Midbrain (tissue), 1 donor: Measurements from ENCODE around the gene LRIG1.

Experiments used
- DNase-seq: peaks from one replicate; lab custom pipeline; 2025; lab: John Stamatoyannopoulos, UW

LRIG1 gene

DNA sequence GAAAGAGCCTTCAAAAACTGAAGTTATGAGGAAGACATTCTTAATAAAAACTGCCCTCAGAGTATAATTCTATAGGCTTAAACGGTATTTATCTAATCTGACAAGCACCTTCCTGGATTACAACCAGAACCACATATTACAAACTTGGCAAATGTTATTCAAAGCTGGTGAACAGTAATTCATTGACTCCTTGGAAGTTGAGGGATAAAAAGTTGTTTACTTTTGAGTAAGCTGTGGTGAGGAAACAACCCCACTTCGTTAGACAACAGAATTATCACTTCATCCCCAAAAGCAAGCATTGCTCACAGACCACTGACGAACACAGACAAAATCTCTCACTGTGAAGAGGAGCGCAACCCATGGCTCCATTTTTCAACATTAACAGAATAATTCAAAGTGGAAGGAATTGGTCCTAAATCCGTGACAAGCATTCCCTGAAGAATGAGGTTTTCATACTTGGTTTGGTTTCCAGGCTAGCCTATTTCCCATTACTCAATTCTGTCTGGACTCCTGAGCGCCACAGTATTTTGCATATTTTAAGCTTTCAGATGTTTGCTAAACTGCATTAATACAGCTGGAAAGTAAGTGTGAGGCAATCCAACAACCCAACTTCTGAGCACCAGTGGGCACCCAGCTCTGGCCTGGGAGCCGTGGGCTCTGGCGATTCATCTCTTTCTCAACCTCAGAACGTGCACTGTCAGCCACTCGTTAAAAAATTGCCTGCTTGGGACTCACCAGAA lies 32.7 kb downstream of the LRIG1 start:
- DNase-seq = no peak

DNA sequence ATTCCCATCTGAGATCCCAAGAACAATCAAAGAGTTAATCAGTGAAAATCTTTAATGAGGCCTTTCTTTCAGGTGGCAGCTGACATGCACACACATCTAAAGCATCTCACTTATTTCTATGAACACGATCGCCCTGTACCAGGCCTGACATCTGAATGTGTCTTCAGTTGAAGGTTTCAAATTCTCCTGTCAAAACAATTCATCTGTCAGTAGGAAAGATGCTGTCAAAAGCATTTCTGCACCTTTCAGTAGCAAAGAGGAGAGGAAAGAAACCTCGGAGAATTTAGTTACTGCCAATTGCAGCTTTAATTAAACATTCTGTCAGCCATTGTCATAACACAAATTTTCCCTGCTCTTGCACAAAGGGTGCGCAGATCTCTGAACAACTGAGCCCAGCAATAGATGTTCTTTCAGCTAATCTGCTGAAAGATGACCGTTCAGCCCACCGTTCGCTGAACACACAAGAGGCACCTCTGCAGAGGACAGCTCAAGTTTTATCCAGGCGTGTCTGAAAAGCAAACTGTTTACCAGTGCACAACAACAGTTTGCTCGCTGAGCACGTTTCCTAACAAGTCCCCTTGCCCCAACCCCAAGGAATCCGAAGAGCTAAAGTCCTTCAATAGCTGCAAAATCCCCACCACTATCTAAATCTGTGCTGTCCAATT lies 34.1 kb downstream of the LRIG1 start:
- DNase-seq = no peak

DNA sequence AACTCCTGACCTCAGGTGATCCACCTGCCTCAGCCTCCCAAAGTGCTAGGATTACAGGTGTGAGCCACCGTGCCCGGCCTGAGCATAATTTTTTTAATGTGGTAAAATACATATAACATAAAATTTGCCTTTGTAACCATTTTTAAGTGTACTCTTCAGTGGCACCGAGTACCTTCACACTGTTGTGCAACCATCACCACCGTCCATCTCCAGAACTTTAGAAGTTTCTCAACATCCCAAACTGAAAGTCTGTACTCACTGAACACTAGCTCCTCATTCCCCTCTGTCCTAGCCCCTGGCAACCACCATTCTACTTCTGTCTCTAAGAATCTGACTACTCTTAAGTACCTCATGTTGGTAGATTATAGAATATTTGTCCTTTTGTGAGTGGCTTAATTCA lies 35.2 kb downstream of the LRIG1 start:
- DNase-seq = no peak

DNA sequence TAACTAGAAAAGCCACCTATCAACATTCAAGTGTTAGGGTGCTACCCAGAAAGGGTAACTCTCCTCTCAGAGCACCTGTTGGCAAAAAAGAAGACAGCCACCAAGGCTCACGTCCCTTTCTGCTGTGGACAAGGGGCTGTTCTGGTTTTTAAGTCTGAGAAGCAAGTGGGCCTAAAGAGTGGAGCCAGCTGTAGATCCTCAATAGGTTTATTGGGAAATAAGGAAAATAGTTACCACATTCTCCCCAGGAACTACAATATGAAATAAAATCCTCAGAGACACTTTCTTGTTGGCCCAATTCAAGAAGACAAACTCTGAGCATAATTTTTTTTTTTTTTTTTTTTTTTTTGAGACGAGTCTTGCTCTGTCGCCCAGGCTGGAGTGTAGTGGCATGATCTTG lies 35.8 kb downstream of the LRIG1 start:
- DNase-seq = no peak

DNA sequence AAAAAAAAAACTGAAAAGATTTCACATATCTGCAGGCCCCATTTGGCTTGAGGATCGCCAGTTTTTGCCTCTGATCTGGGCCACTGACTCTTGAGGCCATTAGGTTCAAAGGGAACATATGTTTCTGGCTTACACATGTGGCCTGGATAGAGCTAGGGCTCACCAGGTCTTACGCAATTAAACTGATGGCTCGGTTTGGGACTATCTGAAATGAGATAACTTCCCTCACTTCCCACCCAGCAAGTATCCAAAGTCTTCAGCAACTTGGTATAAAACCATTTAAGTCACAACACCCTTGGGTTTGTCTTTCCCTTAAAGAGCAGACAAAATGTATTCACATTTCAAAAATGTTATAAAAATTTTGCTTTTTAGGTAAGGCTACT lies 36.3 kb downstream of the LRIG1 start:
- no peak for DNase-seq

DNA sequence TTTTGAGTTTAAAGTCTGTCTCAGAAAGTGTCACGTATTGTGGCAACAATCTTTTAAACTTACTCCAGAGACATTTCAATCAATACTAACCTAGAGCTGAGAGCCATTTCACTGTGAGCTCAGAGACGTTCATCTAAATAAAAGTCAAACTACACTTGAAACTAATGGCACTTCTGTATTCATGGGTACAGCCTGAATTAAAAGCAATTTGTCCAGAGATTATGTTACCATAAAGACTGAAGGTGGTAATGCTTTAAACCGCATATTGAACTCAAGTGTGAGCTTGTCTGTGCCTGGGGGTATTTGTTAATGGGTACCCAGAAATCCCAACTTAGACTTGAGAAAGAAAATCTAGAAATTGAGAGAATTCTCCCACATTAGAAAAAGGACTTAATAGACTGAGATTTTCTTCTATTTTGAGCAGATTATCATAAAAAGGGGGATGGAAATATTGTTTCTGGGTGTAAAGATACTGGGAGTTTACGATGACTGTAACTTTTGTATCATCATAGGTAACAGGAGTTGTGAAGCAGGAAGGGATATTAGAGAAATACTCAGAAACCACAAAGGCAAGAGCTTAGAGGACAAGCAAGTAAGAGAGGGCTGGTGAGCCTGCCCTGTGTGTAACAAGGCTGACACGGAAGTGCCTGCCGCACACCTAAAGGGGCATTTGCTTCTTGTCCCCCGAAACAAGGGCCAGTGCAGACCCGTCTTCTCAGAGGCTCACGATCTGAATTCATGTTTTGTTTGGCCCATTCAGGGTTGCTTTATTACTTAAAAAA lies 36.9 kb downstream of the LRIG1 start:
- no peak for DNase-seq

DNA sequence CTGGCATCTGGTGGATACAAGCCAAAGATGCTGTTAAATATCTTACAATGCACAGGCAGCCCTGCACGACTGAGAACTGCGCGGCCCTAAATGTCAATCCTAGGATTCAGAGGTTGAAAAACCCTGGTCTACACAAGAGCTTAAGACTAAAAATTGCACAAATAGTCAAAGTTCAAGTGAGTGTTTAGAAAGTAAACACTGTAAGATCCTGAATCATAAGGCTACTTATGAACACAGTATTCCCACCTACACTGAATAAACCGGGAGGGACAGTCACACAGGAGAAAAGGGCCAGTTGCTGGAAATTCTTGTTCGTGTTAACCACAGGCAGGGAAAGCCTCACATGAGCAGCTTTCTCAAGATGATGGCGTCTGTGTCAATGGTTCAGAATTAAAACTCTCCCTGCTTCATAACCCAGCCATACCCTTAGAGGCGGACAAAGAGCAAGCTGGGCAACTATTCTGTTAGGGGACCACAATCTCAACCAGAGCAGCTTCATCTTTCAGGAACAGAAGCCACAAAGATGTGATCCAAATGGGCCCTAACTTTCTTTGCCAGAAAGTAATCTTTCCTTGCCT lies 37.7 kb downstream of the LRIG1 start:
- no peak for DNase-seq

DNA sequence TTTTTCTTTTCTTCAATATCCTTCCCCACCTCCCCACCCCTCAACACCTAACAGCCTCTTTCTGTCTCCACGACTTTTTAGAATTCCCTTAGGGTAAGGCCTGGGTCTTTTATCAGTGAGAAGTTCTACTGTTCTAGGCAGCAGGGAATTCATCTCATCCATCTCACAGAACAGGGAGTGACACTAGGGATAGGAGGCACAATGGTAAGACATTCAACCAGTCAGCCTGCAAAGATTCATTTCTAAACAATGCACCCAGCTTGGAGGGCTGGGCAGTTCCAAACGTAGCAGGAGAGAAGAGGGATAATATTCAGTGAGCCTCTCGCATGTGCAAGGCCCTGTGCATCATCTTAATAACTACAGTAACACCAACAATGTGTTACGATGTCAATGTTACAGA lies 43.6 kb downstream of the LRIG1 start:
- DNase-seq = no peak

DNA sequence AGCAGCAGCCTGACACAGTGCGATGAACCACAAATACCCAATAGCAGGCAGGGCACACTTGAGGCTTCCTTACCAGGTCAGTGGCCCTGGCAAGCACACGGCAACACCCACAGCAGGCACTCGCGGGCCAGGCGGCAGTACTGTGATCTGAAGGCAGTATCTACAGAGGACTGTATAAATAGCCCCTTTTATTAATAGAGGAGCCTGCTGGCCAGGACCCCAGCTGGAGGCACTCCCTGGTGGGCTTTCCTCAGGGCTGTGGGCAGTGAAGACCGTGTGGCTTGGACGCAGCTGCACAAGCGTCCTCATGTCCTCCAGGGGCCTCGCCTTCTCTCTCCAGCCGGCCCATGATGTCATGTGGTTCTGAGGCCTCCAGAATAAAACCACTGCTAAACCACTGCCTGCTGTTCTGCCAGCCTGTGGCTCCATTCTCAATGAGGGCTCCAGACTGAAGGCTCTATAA lies 44.1 kb downstream of the LRIG1 start:
- DNase-seq = peak; percentile 68

DNA sequence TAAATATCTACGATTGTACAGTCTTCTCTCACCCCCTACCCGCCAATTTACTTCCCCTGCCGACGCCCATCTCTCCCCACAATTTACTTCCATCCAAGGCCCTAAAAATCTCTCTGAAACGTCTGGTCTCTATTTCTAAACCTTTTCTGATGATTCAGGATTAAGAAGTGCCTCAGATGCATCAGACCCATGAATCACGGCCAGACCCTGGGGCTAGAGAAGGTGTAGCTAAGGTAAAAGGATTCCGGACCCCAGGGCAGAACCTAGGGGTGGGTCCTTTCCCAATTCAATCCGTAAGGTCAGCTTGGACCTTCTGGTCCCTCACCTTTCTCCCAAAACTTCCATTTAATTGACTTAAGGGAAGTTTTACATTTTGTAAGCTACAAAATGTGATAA lies 46.4 kb downstream of the LRIG1 start:
- no peak for DNase-seq

DNA sequence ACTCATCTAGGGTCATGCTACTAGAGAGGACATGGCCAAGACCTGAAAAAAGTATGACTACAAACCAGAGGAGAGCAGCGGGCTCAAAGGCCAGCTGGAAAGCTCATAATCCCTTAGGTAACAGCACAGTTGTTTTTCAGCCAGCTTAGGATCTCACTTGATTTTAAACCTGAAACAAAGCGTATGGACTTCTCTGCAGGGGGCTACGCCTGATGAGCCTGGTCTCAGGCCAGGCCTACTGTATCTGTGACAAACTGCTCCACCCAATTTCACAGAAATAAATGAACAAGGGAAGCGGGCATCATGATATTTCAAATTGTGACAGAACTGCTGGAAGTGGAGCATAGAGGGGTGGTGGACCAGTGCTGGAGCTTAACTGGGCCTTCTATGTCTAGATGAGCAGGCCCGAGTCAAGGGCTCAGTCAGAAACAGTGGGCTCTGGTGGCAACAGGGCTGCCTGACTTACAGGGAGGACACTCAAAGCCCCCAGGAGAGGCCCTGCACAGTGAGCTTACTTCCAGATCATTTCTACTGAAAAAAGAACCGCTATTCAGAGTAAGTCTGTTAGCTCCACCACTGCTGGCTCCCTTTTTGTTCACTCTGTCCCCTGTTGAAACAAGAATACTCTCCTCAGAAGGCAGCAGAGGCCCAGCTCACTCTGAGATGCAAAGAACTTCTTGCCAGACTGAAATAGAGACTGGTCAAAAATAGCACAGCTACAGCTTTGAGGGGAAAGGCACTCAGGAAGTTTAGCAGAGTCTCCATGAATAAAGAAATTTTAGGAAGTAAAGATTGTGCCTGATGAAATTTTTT lies 47.0 kb downstream of the LRIG1 start:
- DNase-seq = peak; percentile 60

DNA sequence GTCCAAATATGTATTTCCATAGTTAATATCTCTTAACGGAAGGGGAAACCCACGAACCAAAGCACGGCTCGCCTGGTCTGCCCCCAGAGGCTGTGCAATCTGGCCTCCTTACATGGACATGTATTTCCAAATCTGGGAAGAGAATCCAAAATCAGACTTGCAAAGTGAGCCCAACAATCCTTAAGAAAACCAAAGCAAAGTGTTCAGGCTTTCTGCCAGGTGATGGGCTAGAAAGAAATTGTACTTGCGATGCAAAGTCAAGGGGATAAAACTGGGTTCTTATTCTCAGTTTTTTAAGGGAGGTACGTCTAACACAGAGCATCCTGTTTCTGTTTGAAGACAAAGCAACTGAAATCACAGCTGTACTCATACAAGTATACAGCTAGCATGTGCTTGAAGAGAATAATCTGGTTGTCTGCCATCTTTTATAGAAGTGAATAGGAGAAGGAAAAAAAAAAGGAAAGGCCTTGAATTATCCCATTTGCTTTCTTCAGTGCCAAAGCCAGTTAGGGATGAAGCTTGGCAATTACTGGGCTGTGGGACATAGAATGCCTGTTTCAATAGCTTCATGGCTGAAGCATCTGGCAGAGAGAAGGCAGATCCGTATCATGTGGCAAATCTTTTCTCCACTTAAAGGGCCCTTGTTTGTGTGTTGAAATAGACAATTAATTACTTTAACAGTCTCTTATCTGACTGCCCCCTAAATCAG lies 48.4 kb downstream of the LRIG1 start:
- peak; percentile 48 for DNase-seq

DNA sequence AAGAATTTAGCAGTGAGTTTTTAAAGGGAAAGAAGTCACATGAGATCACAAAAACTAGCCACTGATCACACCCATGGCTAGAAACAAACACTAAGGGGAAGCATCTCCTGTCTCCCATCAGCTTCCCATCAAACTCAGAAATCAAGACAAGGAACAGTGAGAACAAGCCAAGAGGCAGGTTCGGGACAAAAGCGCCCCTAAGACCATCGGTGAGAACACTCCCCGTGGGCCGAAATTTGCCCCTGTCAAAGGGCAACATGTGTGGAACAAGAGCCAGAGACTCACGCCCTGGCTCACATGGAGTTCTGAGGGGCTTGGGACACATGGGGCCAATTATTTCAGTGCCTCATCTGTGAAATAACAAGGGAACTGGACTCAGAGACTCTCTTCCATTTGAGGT lies 49.1 kb downstream of the LRIG1 start:
- no peak for DNase-seq

DNA sequence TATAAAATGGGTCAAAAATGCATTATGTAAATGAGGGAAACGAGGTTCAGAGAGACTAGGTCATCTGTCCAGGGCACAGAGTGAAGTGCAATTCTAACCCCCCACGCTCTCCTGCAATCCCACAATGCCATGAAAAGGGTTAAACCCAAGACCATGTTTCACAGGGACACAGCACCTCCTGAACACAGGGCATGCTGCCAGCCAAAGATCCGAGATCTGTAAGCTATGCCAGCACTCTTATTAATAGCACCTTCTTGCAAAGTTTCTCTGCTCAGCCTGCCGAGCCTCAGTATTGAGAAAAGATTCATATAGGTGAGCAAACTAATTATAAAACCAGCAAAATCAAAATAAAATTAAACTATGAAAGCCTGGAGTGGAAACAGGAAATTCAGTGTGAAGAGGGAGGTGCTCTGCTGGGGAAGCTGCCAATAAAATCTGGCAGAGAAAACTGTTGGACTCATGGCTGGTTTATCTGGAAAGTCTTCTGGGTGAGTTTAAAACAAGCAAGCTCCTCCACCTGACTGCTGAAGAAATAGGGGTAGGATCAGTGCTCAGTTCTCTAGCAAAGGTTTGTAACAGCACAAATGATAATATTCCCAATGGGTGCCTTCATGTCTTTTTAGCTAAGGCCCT lies 50.3 kb downstream of the LRIG1 start:
- DNase-seq = peak; percentile 72

DNA sequence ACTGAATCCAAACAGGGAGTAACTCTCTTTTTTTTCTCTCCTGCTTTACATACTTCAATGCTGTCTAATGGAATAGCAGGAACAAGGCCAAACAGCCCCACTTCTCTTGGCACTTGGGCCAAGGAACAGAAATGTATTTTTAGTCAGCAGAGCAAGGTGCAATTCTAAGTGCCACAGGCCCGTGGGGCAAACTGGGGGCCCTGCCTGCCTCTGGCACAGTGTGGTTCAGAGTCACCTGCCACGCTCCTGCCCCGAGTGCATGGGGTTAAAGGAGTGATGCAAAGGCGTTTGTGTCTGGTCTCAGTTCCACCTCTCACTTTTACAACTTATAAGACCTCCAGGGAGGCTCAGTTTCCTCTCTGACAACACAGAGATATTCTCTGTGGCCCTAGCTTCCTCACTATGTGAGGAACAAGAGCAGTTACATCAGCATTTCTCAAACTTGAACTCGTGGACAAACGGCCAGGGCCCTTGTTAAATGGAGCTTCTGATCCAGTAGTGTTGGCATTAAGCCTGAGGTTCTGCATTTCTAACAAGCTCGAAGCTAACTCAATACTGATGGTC lies 51.3 kb downstream of the LRIG1 start:
- DNase-seq = no peak

DNA sequence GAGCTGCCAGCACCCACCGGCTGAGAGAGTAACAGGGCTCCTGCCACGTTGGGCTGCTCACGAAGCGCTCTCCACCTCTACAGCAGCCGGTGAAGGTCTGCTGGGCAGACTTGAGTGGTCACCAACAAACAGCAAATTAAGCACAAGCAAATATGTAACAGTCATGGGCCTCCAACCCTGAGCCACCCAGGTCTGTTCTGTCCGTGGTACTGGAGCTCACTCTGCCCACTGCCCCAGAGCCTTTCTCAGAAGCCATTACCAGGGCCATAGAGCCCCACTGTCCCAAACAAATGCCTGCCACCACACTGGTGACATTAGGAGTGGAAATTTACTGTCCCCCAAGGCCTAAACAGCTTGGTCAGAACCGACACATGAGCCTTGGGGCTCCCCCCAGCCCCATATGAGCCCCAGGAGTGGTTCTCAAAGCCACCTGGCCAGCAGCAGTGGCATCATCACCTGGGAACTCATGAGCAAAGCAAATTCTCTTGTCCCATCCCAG lies 56.6 kb downstream of the LRIG1 start:
- no peak for DNase-seq

DNA sequence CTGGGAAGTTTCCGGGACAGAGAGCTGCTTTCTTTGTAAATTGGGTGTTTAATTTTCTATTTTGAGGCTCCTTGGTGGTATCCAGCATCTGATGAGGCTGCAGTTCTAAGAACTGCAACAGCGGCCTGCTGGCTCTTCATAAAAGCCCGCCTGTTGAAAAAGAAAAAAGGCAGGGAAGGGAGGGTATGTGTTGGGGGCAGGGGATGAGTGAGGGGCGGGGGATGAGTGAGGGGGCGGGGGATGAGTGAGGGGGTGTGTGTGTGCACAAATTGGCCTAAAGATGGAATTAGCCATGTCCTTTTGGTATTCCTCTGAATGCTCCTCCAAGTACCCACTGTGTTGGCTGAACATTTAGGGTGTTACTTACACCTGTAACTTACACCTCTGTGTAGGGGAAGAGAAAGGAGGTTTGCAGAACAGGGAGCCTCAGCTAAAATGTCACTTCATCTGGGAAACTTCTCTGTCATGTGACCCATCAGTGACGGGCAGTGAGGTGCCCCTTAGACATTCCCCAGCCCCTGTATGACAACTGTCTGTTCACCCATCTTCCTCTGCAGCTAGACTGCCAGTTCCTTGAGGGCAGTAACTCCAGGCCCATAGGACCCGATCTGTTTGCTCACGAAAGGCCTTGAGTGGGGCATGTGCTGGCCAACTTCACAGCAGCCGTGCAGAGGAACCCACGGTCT lies 57.6 kb downstream of the LRIG1 start:
- no peak for DNase-seq

DNA sequence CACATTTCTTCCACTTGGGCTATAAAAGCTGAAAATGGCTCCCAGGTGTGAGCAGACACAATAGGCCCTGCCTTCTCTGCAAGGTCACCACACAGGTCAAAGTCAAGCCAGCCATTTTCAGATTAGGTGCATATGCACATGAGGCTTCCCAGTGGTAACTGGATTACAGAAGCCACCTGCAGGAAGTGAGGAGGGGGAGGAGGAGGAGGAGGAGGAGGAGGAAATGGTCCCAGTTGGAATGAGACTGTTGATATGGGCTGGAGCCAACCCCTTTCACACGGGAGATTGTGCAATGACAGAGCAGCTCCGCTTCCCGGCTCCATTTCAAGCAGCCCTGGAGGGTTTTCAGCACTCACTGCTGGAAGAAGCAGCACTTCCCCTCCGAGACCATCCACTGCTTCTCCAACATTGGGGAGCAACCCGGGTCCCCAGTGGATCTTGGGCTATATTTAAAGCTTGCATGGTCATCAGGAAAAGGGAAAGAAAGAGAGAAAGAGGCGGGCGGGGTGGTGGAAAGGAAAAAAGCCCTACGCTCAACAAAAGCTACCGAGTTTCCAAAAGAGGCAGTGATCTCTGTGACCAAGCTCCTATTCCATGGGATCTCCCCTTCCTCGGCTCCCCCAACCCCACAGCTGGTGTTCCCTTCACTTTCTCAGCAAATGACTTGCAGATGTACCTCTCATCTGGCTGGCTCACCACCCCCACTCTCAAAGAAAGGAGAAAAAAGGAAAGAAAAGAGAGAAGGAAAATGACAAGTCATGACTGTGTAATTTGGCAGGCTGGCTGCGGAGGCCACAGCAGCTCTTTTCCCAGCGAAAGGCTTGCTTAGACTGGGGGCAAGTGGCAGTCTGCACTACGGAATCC lies 58.3 kb downstream of the LRIG1 start:
- peak; percentile 58 for DNase-seq

DNA sequence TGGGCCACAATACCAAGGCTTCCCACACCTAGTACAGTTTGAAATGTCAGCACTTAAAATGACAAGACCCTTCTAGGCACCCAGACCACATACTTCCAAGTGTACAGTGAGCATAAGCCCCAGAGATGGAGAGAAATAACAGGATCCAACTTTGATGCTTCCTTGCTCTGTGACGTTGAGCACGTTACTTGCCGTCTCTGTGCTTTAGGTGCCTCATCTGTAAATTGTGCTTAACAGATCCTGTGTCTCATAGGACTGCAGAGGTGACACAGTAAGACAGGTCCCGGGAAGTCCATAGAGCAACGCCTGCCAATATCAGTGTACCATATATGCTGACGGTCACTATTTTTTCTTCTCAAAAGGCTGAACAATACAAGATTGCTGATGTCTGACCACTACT lies 59.1 kb downstream of the LRIG1 start:
- DNase-seq = no peak
